ENCODE results near the gene ATRNL1.
"Not testable (repeated sequence)": the region's sequence is repeated elsewhere in the genome, so short reads cannot be mapped to it uniquely, and the experiment has no call there.

The ATRNL1 gene

DNA sequence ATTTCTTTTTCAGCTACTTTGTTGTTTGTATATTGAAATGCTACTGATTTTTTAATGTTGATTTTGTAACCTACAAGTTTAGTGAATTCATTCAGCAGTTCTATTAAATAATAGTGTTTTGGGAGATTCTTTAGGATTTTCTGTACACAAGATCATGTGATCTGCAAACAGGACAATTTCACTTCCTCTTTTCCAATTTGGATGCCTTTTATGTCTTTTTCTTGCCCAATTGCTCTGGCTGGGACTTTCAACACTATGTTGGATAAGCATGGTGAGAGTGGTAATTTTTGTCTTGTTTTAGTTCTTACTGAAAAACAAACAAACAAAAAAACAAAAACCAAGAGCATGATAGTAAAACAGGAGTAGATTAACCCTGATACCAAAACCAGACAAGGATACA lies 316.2 kb downstream of the ATRNL1 start:
- DNase-seq (ENCODE audit: low read depth in 2 of 2), result no peak

DNA sequence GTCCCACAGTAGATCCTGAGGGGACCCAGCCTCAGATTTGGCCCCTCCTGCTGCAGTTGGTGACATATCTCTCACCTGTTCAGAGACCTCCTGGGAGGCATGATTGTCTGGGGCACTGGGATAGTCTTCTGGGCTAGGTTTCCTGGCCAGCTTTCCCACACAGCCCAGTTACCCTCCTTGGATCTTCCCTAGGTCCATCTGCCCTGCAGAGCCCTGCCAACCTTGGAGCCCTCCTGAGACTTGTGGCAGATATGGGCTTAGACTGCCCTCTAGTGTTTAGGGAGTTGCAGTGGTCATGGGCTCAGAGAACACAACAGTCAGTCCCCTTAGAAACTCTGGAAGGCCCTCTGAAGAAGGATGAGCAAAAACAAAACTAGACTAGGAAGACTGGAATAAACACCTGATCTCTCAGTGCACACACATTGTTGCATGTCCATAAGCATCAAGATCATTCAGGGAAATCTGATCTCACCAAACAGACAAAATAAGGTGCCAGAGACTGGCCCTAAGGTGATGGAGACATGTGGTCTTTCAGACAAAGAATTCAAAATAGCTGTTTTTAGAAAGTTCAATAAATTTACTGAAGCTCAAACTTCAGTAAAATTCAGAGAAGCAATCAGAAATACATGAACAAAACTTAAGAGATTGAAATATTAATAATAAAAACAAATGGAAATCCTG lies 324.6 kb downstream of the ATRNL1 start:
- DNase-seq (ENCODE audit: low read depth in 2 of 2), result no peak

DNA sequence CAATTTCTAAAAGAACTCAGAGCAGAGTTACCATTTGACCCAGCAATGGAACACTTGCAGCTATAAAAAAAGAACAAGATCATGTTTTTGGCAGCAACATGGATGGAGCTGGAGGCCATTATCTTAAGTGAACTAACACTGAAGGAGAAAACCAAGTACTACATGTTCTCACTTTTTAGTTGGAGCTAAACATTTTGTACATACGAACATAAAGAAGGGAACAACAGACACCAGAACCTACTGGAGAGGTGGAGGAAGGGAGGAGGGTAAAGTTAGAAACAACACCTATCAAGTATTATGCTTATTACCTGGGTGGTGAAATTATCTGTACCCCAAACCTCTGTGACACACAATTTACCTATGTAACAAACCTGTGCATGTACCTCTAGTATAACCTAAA lies 329.5 kb downstream of the ATRNL1 start:
- DNase-seq (ENCODE audit: low read depth in 2 of 2), result no peak

DNA sequence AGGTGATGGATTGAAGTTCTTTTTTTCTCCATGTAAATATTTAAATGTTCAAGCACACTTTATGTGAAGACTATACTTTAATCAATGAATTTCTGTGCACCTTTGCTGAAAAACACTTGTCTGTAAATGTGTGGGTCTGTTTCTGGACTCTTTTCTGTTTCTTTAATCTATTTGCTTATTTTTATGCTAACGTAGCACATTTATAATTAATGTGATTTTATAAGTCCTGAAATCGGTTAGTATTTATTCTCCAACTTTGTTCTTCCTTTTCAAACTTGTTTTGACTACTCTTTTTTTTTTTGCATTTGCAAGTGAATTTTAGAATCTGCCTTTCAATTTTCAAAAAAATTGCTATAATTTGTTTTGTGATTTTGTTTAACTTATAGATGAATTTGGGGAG lies 334.4 kb downstream of the ATRNL1 start:
- DNase-seq (ENCODE audit: low read depth in 2 of 2), result no peak

DNA sequence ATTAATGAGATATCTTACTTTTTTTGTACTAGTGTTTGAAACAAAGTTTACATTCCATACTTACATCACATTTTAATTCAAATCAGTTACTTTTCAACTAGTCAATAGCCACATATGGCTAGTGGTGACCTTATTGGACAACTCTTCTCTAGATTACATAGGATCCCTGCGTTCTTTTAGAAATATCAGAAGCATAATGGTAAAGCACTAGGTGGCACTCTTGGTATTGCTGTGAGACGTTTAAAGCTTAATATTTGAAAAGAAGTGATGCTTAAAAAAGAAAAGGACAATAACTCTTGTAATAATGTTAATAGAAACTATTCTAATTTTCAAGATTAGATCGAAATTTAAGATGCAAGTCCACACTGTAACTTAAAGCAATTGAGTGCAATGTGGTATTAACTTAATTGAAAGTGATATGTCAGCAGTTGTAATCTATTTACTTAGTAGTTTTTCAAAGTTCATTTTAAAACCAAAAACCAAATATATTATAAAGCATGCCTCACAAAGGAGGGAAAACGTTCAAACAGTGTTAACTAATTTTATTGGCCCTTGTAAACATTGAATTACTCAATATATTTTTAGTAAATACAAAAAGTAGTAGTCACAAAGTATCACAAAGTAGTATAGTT lies 339.1 kb downstream of the ATRNL1 start:
- DNase-seq (ENCODE audit: low read depth in 2 of 2), result no peak

DNA sequence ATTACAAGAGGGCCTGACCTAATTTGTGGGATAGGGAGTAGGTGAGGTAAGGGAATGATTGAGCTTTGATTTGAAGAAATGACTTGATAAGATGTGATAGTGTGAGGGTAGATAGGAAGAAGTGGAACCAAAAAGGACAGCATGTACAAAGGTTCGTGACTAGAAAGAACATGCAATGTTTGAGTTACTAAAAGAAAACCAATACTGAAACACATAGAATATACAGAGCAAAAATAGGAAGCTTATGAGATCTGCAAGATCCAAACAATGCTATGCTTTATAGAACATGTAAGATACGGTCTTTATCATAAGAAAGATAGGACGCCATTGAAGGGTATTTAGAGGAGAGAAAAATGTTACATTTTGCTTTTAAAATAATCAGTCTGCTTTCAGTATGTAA lies 343.8 kb downstream of the ATRNL1 start:
- no peak for DNase-seq (ENCODE audit: low read depth in 2 of 2)

DNA sequence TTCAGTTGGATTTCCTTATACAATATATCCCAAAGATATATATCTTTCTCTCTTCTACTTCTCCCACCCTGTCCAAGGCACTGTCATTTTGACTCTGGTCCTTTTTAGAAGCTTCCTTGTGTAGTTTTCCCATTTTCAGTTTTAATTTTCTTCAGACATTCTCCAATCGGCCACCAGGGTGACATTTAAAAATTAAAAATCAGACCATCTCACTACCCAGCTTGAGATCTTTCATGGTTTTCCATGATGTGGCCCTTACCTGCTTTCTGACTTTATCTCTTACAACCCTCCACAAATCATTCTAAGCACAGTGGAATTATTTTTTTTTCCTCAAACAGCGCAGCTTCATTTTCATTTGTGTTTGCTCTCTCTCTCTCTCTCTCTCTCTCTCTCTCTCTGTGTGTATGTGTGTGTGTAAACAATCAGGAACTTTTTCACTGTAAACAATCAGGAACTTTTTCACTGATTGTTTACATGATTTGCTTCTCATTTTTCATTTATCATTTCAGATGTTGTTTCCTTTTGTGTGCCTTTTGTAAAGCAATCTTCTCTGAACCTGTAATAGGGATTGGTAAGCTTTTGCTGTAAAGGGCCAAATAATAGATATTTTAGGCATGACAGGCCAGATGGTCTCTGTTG lies 348.9 kb downstream of the ATRNL1 start:
- DNase-seq (ENCODE audit: low read depth in 2 of 2), result no peak

DNA sequence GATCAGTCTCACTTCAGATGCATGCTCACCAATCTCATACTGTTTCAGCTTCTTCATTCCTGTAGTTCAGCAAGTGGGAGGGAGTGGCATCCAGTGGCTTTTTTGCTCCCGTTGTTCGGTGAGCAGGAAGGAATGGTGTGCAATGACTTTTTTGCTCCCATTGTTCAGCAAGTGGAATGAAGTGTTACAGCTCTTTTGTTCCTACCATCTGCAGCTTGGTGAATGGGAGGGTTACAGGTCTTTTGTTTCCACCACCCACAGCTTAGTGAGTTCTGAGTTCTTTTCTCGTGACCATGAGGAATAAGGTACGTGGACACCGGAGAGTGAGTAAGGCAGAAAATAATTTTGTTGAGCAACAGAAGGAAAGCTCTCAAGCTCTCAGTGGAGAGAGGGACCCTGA lies 363.6 kb downstream of the ATRNL1 start:
- DNase-seq (ENCODE audit: low read depth in 2 of 2), result no peak

DNA sequence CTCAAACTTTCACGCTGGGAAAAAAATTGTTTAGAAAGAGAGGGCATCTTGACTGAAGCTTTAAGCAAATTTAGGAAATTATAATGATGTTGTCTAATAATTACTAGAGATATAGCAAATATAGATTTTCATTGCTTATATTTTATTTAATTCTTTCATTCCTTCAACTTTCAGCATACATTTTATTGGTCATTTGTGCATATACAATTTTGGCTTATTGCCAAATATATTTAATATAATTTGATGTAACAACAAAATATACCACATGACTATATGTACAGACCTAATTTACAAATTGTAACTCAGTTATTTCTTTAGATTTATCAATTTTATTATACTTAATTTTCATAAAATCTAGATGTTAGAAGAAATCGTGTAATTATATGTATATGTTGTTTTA lies 390.1 kb downstream of the ATRNL1 start:
- DNase-seq (ENCODE audit: low read depth in 2 of 2), result no peak

DNA sequence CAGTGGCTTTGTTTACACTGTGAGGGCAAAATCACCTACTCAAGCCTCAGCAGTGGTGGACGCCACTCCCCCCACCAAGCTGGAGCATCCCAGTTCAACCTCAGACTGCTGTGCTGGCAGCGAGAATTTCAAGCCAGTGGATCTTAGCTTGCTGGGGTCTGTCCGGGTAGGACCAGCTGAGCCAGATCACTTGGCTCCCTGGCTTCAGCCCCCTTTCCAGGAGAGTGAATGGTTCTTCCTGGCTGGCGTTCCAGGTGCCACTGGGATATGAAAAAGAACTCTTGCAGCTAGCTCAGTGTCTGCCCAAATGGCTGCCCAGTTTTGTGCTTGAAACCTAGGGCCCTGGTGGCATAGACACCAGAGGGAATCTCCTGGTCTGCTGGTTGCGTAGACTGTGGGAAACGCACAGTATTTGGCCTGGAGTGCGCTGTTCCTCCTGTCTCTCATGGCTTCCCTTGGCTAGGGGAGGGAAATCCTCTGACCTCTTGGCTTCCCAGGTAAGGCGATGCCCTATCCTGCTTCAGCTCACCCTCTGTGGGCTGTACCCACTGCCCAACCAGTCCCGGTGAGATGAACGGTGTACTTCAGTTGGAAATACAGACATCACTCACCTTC lies 398.5 kb downstream of the ATRNL1 start:
- DNase-seq (ENCODE audit: low read depth in 2 of 2), result no peak

DNA sequence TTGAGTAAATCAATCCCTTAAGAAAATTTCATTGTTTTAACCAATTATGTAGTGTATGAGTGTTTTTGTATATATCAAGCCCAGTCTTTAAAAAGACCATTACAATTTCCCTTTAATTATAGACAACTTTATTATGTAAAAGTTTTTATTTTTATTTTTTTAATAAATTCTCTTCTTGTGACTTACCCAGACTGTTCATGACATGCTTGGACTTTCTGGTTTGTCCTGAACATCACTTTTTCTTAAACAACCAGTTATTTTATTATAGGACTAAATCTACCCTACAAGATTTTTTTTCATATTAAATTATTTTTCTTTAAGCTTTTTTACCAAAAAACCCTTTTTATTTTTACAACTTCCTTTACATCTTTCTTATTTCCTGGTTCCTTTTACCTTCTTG lies 410.4 kb downstream of the ATRNL1 start:
- no peak for DNase-seq (ENCODE audit: low read depth in 2 of 2)

DNA sequence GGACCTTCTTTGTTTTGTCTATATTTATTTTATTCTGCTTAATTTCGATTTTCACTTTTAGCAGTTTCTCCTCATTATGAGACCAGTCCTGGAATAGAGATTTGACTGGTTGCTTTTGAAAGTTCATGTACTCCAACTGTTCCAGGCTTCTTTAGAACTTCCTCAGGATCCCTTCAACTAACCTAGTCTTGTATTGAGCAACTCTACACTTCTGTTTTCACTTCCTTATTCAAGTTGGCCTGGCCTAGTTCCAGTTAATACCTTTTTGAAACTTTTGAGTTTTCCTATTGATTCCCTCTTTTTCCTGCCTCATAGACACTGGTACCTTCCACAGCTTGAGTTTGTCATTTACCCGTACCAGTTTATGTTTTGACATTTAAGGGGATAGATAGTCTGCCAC lies 421.7 kb downstream of the ATRNL1 start:
- no peak for DNase-seq (ENCODE audit: low read depth in 2 of 2)

DNA sequence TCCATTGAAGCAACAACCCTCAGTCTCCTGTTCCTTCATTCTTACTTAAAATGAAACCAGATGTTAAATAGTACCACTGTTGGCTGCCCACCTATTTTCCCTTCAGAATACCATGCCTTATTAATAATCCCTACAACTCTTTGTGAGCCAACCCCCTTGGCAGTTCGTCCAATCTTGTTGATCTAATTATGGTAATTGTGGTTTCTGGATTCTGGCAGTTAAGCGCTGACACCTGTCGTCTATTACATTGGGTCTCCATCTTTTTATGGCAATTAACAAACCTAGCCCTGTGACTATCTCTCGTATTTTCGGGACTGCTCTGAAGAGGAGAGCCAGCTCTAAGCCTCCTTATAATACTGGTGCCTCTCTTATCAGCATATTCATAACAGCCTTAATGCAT lies 432.0 kb downstream of the ATRNL1 start:
- DNase-seq (ENCODE audit: low read depth in 2 of 2), result no peak

DNA sequence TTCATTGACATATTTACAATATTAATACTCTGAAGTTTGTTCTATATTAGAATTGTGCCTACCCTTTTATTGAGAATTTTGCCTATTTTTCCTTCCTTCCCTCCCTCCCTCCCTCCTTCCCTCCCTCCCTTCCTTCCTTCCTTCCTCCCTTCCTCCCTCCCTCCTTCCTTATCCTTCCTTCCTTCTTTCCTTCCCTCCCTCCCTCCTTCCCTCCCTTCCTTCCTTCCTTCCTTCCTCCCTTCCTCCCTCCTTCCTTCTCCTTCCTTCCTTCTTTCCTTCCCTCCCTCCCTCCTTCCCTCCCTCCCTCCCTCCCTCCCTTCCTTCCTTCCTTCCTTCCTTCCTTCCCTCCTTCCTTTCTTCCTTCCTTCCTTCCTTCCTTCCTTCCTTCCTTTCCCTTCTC lies 434.5 kb downstream of the ATRNL1 start:
- not testable (repeated sequence) for DNase-seq (ENCODE audit: low read depth in 2 of 2)

DNA sequence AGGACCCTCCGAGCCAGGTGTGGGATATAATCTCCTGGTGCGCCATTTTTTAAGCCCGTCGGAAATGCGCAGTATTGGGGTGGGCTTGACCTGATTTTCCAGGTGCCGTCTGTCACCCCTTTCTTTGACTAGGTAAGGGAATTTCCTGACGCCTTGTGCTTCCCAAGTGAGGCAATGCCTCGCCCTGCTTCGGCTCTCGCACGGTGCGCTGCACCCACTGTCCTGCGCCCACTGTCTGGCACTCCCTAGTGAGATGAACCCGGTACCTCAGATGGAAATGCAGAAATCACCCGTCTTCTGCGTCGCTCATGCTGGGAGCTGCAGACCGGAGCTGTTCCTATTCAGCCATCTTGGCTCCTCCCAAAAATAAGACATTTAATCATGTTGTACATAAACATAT lies 443.2 kb downstream of the ATRNL1 start:
- DNase-seq (ENCODE audit: low read depth in 2 of 2), result not testable (repeated sequence)

DNA sequence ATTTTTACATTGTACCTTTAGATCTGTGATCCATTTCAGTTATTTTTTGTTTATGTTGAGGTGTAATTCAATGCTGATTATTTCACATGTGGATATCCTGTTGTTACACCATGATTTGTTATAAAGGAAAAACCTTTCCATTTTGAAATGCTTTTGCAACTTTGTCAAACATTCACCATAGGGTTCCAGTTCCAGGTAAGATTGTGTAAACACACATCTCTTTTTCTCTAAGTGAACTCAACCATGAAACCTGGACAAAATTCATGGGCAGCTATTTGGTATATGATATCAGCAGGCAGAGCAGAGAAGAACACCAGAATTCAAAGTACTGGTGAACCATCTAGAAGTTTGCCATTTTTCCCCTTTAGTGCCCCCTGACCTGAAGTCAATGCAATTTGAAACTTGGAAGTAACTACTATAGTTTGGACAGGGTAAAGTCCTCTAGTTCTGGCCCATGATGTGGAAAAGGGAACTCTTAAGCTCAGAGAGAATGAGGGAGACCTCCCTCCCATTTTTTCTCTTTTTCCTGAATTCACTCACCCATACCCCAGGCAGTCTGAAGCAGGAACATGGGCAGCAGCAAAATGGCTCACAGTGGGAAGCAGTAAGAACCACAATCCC lies 446.1 kb downstream of the ATRNL1 start:
- no peak for DNase-seq (ENCODE audit: low read depth in 2 of 2)

DNA sequence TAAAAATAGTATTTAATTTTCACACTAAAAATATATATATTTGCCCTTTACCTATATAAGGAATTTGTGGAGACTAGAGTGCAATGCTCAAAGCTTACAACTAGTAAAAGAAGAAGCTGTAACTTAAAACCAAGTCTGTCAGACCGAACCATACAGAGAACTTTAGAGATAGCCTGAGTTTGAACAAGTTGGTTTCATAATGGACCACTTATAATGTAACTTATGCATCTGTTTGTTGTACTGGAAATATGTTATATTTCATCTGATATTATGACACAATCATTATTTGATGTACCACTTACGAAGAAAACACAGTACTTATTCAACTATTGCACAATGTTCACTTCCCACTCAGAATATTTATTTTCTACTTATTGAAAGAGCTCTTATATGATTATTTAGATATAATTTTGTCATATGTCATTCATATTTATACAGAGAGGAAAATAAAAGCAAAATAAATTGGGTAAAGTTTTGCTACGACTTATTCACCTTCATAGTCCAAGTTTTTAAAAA lies 462.8 kb downstream of the ATRNL1 start:
- no peak for DNase-seq (ENCODE audit: low read depth in 2 of 2)

DNA sequence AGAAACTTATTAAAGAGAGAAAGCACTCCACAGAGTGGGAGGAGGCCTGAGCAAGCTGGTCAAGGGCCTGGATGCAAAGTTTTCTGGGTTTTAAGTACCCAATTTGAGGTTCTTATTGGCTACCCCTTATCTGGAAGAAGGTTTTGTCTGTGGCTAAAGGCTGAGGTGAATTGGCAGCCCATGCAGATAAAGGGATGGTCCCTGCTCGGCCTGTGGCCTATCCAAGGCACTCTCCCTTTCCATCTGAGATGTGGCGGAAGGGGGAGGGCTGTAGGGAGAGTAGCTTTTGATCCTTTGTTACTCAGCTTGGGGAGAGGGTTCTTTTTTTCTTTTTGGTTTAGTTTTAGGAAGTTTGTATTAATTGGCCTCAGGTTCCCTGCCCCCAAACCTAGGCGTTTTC lies 465.1 kb downstream of the ATRNL1 start:
- no peak for DNase-seq (ENCODE audit: low read depth in 2 of 2)

DNA sequence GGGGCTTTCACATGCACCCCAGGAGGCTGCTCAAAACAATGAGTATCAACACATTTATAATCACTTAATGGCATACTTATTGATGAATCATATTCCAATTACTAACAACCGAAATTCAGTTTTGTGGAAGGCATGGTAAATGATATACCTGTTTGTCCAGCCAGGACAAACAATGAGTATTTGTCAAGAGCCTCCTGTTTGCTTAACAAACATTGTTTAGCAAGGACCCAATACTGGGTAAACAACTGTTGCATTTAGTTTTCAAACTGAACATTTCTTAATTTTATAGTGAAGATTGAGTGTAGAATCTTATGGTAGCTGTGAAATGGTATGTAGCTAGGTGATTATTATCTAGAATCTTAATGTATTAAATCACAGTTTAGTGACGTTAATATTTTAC lies 473.7 kb downstream of the ATRNL1 start:
- no peak for DNase-seq (ENCODE audit: low read depth in 2 of 2)

DNA sequence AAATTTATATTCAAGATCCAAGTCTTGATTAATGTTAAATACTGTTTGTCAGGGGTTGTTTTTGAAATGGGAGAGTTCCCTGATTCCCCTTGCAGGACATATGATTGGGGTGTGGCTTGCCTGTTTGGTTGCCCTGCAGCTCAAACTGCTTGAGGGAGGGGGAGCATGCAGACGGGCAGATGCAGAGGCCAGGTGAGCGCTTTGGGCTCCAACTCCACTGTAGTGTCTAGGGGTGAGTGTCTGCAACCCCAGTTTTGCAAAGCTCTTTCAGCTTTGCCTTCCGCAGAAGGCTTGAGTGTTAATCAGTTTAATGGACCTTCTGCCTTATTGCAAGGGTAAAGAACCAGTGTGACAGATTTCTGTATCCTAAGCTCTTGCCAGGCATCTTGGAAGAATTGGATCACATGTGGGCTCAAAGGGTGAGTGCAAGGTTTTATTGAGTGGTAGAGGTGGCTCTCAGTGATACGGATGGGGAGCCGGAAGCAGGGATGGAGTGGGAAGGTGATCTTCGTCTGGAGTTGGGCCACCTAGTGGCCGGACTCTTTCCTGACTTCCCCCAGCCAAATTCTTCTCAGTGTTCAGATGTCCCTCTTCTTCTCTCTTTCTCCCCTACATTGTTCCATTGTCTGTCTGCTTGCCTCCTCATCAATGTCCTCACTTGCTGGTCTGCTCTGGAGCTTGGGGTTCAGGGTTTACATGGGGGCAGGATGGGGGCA lies 479.7 kb downstream of the ATRNL1 start:
- DNase-seq (ENCODE audit: low read depth in 2 of 2), result no peak

DNA sequence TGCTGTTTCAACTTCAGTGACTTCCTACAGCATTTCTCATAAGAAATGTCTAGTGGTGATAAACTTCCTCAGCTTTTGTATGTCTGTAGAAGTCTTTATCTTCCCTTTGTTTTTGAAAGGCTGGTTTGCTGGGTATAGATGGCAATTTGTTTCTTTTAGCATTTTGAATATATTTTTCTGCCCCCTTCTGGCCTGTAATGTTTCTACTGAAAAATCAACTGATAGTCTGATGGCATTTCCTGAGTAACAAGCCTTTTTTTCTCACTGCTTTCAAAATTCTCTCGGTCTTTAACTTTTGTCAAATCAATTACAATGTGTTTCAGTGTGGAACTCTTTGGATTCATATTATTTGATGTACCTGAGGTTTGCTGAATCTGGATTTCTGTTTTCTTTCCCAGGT lies 487.1 kb downstream of the ATRNL1 start:
- DNase-seq (ENCODE audit: low read depth in 2 of 2), result no peak

DNA sequence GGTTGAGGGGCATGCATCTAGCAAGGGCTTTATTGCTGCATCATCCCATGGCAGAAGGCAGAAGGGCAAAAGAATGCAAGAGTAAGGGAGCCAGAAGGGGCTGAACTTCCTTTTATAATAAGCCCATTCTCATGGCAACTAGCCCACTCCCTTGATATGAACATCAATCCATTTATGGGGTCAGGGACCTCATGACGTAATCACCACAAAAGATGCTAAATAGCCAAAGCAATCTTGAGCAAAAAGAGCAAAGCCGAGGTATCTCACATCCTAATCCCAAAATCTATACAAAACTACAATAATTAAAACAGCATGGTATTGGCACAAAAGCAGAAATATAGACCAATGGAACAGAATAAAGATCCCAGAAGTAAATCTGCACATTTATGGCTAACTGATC lies 499.9 kb downstream of the ATRNL1 start:
- DNase-seq (ENCODE audit: low read depth in 2 of 2), result no peak
